Mucosa of stomach (tissue), 1 donor: Measurements from ENCODE around the gene ATP2A1.

Experiments used
- H3K27me3 ChIP-seq: one replicate; pipeline ENCODE4 v1.7.0; 2013; ENCODE audit warnings: mild to moderate bottlenecking, low read length; ENCODE audit not compliant: control insufficient read depth, insufficient read depth
- H3K36me3 ChIP-seq: one replicate; pipeline ENCODE4 v1.7.0; 2013; ENCODE audit warnings: low read length; ENCODE audit not compliant: control insufficient read depth, insufficient read depth
- H3K4me1 ChIP-seq: one replicate; pipeline ENCODE4 v1.7.0; 2013; ENCODE audit warnings: mild to moderate bottlenecking, low read length; ENCODE audit not compliant: control insufficient read depth, insufficient read depth
- H3K4me3 ChIP-seq: one replicate; pipeline ENCODE4 v1.7.0; 2013; ENCODE audit warnings: low read length
- H3K9ac ChIP-seq: one replicate; pipeline ENCODE4 v1.7.0; 2013; ENCODE audit warnings: mild to moderate bottlenecking, low read length, moderate library complexity
- H3K9me3 ChIP-seq: one replicate; pipeline ENCODE4 v1.7.0; 2013; ENCODE audit warnings: mild to moderate bottlenecking, low read length, moderate library complexity; ENCODE audit not compliant: control insufficient read depth
- donor health status: Pancreatic carcinoma.

Gene ATP2A1

DNA sequence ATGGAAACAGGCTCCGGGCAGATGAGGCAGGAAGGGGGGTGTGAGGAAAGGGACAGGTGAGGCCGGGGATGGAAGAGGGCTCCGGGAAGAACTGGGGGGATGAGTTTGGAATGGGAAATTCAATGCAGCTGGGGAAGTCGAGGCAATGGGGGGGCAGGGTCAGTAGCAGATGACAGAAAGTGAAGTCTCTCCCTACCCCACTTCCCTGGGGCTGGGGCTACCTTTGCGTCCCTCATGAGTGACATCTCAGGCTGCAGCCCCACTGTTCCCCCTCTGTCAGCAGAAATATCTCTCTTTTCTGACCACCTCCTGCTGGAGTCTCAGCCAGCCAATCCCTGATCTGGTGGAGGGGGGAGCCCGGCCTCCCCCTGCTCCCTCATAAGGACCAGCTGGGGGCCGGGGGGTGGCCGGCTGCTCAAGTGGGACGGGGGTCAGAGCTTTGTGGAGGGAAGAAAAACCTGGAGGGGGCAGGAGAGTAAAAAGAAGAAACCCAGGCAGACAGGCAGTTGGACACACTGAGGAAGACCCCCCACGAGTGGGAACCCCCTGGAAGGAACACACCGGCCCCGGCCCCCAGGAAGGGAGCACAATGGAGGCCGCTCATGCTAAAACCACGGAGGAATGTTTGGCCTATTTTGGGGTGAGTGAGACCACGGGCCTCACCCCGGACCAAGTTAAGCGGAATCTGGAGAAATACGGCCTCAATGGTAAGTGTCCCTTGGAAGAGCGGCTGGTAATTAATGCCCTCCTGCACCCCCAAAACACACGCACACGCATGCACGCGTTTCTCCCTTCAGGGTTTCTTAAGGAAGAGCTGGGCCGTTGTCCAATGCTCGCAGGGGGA, at the start of gene ATP2A1:
ATP2A1 (plus strand) TSS at position 406 of the 844 bp plus-strand sequence; CDS start at position 590, 184 bp downstream.
- H3K4me1 ChIP-seq = peaks cover 13% of the 10 kb centered on the region
- H3K4me3 ChIP-seq = peak within 1 kb of the TSS; percentile 63
- no peaks in the 10 kb centered on the region for H3K36me3 ChIP-seq
- no peaks in the 10 kb centered on the region for H3K9me3 ChIP-seq
- peaks cover 19% of the 10 kb centered on the region for H3K27me3 ChIP-seq
- peak within 1 kb of the TSS; percentile 72 for H3K9ac ChIP-seq

DNA sequence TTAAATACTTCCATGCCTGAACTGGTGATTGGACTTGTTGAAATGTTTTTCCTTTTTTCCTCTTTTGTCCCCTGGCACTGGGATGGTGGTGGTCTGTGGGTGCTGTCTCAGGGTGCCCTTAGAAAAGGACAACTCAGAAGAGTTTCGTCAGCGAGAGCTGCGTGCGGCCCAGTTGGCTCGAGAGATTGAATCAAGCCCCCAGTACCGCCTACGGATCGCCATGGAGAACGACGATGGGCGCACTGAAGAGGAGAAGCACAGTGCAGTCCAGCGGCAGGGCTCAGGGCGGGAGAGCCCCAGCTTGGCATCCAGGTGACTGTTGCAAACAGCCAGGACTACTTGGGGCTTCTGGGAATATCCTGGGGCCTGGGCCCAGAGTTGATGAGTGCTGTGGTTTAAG, 48.5 kb upstream of the ATP2A1 start:
- no peaks in the 10 kb centered on the region for H3K27me3 ChIP-seq
- peaks cover 5% of the 10 kb centered on the region for H3K4me1 ChIP-seq
- H3K36me3 ChIP-seq = peaks cover 34% of the 10 kb centered on the region
- H3K9ac ChIP-seq = no peak overlapping the region
- no peaks in the 10 kb centered on the region for H3K9me3 ChIP-seq
- no peak overlapping the region for H3K4me3 ChIP-seq

DNA sequence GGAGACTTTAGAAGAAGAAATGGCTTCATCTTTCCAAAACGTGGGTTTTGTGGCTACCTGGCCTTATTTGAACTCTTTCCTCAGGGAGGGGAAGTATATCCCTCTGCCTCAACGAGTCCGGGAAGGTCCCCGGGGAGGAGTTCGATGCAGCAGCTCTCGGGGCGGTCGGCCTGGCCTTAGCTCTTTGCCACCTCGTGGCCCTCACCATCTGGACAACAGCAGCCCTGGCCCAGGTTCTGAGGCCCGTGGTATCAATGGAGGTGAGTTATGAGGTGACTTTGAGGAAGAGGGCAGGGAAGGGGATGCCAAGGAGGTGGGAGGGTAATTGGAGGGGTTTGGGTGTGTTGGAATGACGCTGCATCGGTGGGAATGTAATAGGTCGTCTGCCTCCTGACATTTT, 47.8 kb upstream of the ATP2A1 start:
- no peaks in the 10 kb centered on the region for H3K9me3 ChIP-seq
- no peak overlapping the region for H3K9ac ChIP-seq
- H3K36me3 ChIP-seq = peaks cover 42% of the 10 kb centered on the region
- H3K4me1 ChIP-seq = no peaks in the 10 kb centered on the region
- no peaks in the 10 kb centered on the region for H3K27me3 ChIP-seq
- no peak overlapping the region for H3K4me3 ChIP-seq

DNA sequence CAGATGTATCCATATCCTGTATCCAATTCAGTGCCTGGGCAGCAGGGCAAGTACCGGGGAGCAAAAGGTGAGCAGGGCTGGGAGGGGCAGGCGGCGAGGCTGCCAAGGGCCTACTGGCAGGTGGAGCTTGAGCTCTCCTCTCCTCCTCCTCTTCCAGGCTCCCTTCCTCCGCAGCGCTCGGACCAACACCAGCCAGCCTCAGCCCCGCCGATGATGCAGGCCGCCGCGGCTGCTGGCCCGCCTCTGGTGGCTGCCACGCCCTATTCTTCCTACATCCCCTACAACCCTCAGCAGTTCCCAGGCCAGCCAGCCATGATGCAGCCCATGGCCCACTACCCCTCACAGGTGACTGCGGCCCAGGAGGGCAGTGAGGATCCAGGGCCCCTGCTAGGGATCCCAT, 43.9 kb upstream of the ATP2A1 start:
- peaks cover 47% of the 10 kb centered on the region for H3K36me3 ChIP-seq
- H3K4me1 ChIP-seq = no peaks in the 10 kb centered on the region
- H3K9ac ChIP-seq = no peak overlapping the region
- H3K27me3 ChIP-seq = no peaks in the 10 kb centered on the region
- no peaks in the 10 kb centered on the region for H3K9me3 ChIP-seq
- no peak overlapping the region for H3K4me3 ChIP-seq

DNA sequence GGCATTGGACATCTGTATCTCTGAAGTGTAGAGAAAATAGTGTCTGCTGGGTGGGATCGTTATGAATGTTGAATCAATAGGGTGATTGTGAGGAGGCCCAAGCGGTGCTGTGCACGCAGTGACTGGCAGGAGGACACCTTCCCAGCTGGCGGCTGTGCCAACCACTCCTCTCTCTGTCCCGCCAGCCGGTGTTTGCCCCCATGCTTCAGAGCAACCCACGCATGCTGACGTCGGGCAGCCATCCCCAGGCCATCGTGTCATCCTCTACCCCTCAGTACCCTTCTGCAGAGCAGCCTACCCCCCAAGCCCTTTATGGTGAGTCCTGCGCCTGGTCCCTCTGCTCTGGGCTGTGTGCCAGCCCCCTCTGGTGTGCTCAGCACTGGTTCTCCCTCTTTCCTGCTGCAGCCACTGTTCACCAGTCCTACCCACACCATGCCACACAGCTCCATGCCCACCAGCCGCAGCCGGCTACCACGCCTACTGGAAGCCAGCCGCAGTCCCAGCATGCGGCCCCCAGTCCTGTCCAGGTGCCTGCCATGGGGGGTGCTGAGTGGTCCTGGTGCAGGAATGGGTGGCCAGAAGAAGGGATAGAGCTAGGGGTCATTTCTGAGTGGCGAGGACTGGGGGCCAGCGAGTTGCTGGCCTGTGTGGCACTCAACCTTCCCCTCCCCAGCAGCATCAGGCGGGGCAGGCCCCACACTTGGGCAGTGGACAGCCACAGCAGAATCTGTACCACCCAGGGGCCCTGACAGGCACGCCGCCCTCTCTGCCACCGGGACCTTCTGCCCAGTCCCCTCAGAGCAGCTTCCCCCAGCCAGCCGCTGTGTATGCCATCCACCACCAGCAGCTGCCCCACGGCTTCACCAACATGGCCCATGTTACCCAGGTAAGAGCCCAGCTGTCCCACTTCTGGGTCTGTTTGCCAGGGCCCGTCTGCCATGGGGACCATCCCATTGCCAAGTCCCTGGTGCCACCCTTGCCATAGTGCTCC, 43.1 kb upstream of the ATP2A1 start:
- Histone ChIP-seq H3K27me3 (no peaks in the 10 kb centered on the region), H3K4me3 (no peak overlapping the region), H3K4me1 (no peaks in the 10 kb centered on the region), H3K9ac (no peak overlapping the region), H3K36me3 (peaks cover 39% of the 10 kb centered on the region), H3K9me3 (no peaks in the 10 kb centered on the region)

DNA sequence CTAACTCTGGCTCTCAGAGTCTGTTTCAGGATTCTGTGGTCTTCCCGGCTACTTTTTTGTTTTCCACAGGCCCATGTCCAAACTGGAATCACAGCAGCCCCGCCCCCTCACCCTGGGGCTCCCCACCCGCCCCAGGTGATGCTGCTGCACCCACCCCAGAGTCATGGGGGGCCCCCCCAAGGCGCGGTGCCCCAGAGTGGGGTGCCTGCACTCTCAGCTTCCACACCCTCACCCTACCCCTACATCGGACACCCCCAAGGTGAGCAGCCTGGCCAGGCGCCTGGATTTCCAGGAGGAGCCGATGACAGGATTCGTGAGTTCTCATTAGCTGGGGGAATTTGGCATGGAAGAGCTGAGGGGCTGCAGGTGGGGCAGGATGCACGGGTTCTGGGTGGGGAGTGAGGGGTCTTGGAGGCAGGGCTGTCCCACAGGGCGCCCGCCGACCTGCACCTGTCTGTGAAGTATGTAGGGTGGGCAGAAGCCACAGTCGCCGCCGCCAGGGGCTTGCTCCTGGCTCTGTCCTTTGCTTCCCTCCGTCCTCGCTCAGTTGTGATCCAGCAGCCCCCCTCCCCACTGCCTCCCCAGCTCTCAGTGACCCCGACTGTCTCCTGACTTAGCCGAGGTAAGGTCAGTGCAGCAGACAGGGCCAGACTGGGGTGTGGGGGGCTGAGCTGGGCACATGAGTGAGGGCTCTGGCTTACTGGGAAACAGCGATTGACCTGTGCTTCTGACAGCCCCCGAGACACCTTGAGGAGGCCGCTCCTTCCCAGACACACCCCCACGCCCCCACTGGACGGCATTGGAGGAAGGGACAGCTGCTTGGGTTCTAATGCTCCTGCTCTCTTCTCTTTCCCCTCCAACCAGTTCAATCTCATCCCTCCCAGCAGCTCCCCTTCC, 42.2 kb upstream of the ATP2A1 start:
- no peak overlapping the region for H3K4me3 ChIP-seq
- H3K27me3 ChIP-seq = no peaks in the 10 kb centered on the region
- H3K4me1 ChIP-seq = no peaks in the 10 kb centered on the region
- H3K9ac ChIP-seq = no peak overlapping the region
- H3K36me3 ChIP-seq = peaks cover 39% of the 10 kb centered on the region
- no peaks in the 10 kb centered on the region for H3K9me3 ChIP-seq

DNA sequence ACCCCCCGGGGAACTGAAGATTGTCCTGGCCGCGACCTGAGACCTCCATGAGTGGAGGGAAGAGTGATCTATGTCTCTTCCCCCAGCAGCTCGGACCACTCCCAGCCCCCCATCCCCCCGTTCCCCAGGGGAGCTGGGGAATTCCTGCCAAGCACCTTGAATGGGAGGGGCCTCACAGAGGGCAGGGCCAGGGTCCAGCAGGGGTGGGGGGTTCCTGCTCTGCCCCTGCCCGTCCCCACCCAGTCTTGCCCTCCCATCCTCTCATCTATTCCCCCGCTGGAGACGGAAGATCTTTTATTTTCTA, 41.6 kb upstream of the ATP2A1 start:
- Histone ChIP-seq H3K9me3 (no peaks in the 10 kb centered on the region), H3K4me1 (no peaks in the 10 kb centered on the region), H3K9ac (no peak overlapping the region), H3K4me3 (no peak overlapping the region), H3K36me3 (peaks cover 39% of the 10 kb centered on the region), H3K27me3 (no peaks in the 10 kb centered on the region)

DNA sequence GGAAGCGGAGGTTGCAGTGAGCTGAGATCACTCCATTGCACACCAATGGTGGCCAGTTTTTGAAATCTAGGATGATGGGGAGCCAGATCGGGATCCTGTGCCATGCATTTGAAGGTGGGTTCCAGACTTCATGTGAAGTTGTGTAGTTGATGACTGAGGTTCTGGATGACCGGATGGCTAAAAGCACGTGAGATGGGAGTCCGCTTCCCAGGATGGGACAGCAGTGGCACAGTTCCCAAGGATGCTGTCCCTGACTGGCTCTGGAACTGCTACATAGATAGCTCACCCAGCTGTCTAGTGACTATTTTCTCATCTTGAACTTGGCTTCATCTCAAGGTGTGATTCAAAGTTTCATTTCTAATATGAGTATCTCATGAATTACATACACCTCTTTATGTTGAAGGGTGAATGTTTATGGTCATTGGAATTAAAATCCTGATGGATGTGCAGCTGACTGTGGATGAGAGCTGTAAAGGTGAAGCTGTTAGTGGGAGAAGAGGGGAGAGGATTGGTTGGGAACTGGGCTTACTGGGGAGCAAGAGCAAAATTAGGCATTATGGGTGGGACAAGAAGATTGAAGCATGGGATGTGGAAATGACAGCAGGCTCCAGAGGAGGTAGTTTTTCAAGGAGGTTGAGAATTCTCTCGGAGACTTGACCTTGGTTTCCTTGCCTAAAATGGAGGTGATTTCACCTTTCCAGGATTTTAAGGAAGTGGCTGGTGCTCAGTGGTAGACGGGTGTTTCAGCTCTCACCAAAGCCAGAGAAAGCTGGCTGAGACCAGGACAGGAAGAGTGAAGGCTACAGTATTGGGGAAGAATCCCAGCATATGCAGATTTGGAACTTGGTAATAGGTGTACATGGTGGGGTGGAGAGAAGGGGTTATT, 40.4 kb upstream of the ATP2A1 start:
- H3K36me3 ChIP-seq = peaks cover 28% of the 10 kb centered on the region
- no peaks in the 10 kb centered on the region for H3K27me3 ChIP-seq

DNA sequence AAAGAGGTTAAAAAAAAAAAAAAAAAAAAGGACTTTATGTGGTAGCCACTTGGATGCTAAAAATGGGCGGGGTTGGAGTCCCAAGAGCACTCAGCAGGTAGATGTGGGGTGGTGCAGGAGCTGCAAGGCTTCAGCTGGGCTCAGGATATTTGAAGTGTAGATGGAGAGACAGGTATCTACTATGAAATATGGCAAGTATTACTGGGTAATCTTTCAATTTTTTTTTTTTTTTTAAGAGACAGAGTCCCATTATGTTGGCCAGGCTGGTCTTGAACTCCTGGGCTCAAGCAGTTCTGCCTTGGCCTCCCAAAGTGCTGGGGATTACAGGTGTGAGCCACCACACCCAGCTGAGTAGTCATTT, 39.8 kb upstream of the ATP2A1 start:
- Histone ChIP-seq H3K36me3 (peaks cover 24% of the 10 kb centered on the region), H3K27me3 (no peaks in the 10 kb centered on the region), H3K9ac (no peak overlapping the region), H3K4me1 (no peaks in the 10 kb centered on the region), H3K9me3 (no peaks in the 10 kb centered on the region), H3K4me3 (no peak overlapping the region)

More for the DNA sequence above, 40.4 kb upstream of the ATP2A1 start:
- H3K4me3 ChIP-seq = no peak overlapping the region
- H3K9me3 ChIP-seq = no peaks in the 10 kb centered on the region
- H3K9ac ChIP-seq = no peak overlapping the region
- H3K4me1 ChIP-seq = no peaks in the 10 kb centered on the region

DNA sequence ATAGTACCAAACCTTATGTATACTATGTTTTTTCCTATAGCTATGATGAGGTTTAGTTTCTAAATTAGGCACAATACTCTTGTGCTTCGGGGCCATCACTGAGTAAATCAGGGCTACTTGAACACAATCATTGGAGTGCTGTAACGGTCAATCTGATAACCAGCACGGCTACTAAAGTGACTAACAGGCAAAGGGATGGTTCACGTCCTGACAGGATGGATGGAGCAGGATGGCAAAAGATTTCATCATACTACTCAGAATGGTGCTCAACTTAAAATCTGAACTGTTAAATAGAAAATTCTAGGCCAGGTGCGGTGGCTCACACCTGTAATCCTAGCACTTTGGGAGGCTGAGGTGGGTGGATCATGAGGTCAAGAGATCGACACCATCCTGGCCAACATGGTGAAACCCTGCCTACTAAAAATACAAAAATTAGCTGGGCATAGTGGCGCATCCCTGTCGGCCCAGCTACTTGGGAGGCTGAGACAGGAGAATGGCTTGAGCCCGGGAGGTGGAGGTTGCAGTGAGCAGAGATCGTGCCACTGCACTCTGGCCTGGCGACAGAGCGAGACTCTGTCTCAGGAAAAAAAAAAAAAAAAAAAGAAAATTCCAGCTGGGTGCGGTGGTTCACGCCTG, 39.2 kb upstream of the ATP2A1 start:
- no peaks in the 10 kb centered on the region for H3K9me3 ChIP-seq
- H3K9ac ChIP-seq = no peak overlapping the region
- no peaks in the 10 kb centered on the region for H3K27me3 ChIP-seq
- peaks cover 22% of the 10 kb centered on the region for H3K36me3 ChIP-seq
- H3K4me3 ChIP-seq = no peak overlapping the region
- H3K4me1 ChIP-seq = no peaks in the 10 kb centered on the region
